GM21529 (cell line): ENCODE measurements around the gene HIGD2A.
"Not testable (repeated sequence)": the region's sequence is repeated elsewhere in the genome, so short reads cannot be mapped to it uniquely, and the experiment has no call there.

ENCODE experiments used
- ATAC-seq: cut with Tn5 transposase; IDR thresholded peaks from one replicate; pipeline ENCODE4 v1.9.1; 2021; ENCODE audit not compliant: unreplicated experiment

The HIGD2A gene

GRCh38 chr5:176394096-176394495, 5.5 kb downstream of the HIGD2A start:
- ATAC-seq, result no peak

GRCh38 chr5:176394881-176395675, 6.5 kb downstream of the HIGD2A start:
- no peak for ATAC-seq

- ATAC-seq, result no peak
Measured at GRCh38 chr5:176396330-176396729, 7.8 kb downstream of the HIGD2A start.

- ATAC-seq, result no peak
Measured at GRCh38 chr5:176397736-176398420, 9.3 kb downstream of the HIGD2A start.

GRCh38 chr5:176400382-176401156, 12.0 kb downstream of the HIGD2A start:
- ATAC-seq, result no peak

GRCh38 chr5:176401281-176402205, 13.0 kb downstream of the HIGD2A start:
- no peak for ATAC-seq

GRCh38 chr5:176405656-176406435, 17.3 kb downstream of the HIGD2A start:
- ATAC-seq, result no peak

GRCh38 chr5:176406436-176407052, 18.0 kb downstream of the HIGD2A start:
- no peak for ATAC-seq

- ATAC-seq, result no peak
Measured at GRCh38 chr5:176407456-176408251, 19.1 kb downstream of the HIGD2A start.

- not testable (repeated sequence) for ATAC-seq
Measured at GRCh38 chr5:176408252-176408573, 19.7 kb downstream of the HIGD2A start.

GRCh38 chr5:176408590-176408989, 20.0 kb downstream of the HIGD2A start:
- ATAC-seq, result no peak

- ATAC-seq, result no peak
Measured at GRCh38 chr5:176409765-176410164, 21.2 kb downstream of the HIGD2A start.

- ATAC-seq, result no peak
Measured at GRCh38 chr5:176410486-176411180, 22.1 kb downstream of the HIGD2A start.

- ATAC-seq, result no peak
Measured at GRCh38 chr5:176412517-176413254, 24.1 kb downstream of the HIGD2A start.

- no peak for ATAC-seq
Measured at GRCh38 chr5:176413255-176413565, 24.7 kb downstream of the HIGD2A start.

GRCh38 chr5:176413709-176414191, 25.2 kb downstream of the HIGD2A start:
- ATAC-seq, result no peak

GRCh38 chr5:176414704-176415103, 26.2 kb downstream of the HIGD2A start:
- no peak for ATAC-seq
